ENCODE data around the gene HADHA. TPM values are rescaled to one million over a fixed set of nuclear protein-coding genes. Genes with fewer than 3 reads are reported as not detected.
A peak's percentile ranks its signal among the peaks of the same experiment; 100 is the strongest.
"Not testable (repeated sequence)": the region's sequence is repeated elsewhere in the genome, so short reads cannot be mapped to it uniquely, and the experiment has no call there.

HADHA gene
- total RNA-seq, 2 experiments from 2014 or later: 104 to 113 TPM

DNA sequence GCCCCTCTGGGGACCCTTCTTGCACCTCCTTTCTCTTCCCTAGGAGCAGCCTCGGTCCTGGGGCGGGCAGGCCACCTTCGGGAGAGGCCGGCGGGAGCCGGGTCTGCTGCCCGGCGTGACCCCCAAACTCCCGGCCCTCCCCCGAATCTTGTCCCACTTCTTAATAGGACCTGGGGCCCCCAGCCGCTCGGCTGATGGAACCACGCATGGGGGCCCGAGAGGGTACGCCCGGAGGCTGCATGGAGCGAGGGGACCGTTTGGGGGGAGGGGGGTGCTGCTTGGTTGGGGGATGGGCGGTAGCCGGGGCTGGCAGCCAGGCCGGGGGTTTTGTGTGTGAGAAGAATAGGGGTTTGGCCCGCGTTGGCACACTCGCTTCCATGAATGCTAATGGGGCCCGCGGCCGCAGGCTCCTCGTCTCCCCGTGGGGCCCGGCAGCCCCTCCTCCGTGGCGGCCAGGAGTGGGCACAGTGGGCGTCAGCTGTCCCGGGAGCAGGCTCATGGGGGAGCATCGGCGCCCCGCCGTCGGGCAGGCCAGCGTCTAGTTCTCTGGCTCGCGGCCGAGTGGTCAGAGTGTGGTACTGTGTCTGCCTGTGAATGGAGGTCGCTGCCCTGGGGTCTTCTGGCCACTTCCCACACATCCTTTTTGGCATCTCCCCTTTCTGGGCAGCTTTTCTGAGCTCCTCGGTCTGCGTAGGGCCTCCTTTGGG lies 70.5 kb downstream of the HADHA start:
- POLR2A ChIA-PET: interaction anchor here (1.4 kb wide), 1 partner anchor 10 kb away, joined by 3 read pairs; no protein-coding TSS in a partner anchor
- ATAC-seq (ENCODE audit: low read depth): no peak
- DNase-seq: no peak
- Mint-ChIP-seq H3K36me3 (peaks cover 1% of the 10 kb centered on the region), H3K27ac (no peak overlapping the region), H3K27me3 (peaks cover 40% of the 10 kb centered on the region), H3K4me1 (peaks cover 7% of the 10 kb centered on the region), H3K4me3 (peak overlapping the region; percentile 59), H3K9me3 (no peaks in the 10 kb centered on the region)

DNA sequence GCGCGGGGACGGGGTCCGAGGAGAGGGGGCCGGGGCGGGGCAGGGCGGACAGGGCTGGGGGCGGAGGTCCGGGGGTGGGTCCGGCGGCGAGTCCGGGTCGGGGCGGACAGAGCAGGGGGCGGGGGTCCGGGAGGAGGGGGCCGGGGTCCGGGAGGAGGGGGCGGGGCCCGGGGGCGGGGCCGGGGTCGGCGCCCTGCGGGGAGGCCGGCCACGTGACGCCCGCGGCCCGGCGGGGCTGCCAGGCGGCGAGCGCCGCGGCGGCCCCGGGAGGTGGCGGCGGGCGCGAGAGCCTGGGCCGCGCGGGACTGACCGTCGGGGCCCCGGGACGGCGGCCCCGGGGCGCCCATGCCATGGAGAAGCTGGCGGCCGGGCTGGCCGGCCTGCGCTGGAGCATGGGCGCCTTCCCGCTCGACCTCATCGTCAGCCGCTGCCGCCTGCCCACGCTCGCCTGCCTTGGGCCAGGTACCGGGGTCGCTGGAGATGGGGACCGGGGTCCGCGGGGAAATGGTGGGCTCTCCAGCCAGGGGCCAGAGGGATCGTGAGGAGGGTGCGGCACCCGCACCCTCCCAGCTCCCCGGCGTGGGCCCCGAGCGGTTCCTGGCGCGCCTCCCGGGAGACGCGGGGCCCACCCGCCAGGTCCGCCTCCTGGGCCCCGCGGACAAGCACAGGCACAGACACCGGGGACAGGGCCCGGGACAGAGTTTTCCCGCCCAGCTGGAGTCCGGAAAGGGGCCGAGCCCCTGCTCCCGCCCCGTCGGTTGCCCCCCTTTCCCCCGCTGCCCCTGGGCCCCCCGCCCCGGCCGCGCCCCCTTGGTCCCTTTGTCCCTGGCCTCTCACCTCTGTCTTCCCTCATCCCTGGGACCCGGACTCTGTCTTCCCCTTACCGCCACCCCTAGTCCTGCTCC lies 71.3 kb downstream of the HADHA start, which contains the start of gene GAREM2:
TSS of gene GAREM2 (plus strand) at position 218 of the 905 bp plus-strand sequence. CDS start at position 351, 133 bp downstream.
- H3K27me3 Mint-ChIP-seq: peaks cover 41% of the 10 kb centered on the region
- ATAC-seq (ENCODE audit: low read depth) (peak; percentile 31), DNase-seq (peak; percentile 37)
- peaks cover 7% of the 10 kb centered on the region for H3K4me1 Mint-ChIP-seq
- H3K36me3 Mint-ChIP-seq: peaks cover 1% of the 10 kb centered on the region
- peak within 1 kb of the TSS; percentile 82 for H3K4me3 Mint-ChIP-seq
- H3K9me3 Mint-ChIP-seq: no peaks in the 10 kb centered on the region
- H3K27ac Mint-ChIP-seq: no peak within 1 kb of the TSS
- POLR2A ChIA-PET: no interaction called here

DNA sequence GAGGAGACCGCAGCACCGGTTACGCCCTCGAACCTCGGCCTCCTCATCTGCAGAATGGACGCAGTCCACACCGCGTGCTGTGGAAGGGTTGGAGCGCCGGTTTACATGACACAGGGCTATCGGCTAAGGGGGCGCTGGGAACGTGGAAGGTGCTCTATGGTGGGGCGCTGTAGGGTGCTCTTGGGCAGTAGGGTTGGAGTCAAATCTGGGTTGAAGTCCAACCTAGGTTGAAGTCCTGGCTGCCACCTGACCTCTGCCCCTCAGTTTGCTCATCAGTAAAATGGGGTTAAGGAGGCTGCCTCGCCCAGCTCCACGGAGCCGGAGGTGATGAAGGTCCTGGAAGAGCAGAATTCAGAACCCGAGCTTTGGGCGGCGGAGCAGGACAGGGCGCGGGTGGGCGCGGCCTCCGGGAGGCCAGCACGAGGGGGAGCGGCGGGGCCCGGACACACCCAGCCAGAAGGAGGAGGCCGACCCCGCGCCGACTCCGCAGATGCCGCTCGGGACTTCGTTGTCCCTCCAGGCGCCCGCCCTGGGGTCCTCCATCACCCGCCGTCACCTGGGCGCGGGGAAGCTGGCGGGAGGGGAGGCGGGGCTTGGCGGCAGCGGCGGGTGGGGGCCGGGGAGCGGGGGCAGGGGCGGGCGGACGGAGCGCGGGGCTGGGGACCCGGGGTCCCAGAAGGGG lies 72.1 kb downstream of the HADHA start:
- ATAC-seq (ENCODE audit: low read depth): no peak
- Mint-ChIP-seq H3K36me3 (peaks cover 1% of the 10 kb centered on the region), H3K4me1 (peaks cover 7% of the 10 kb centered on the region), H3K4me3 (peak overlapping the region; percentile 82), H3K27ac (no peak overlapping the region), H3K9me3 (no peaks in the 10 kb centered on the region), H3K27me3 (peaks cover 41% of the 10 kb centered on the region)
- no peak for DNase-seq
- POLR2A ChIA-PET: no interaction called here

DNA sequence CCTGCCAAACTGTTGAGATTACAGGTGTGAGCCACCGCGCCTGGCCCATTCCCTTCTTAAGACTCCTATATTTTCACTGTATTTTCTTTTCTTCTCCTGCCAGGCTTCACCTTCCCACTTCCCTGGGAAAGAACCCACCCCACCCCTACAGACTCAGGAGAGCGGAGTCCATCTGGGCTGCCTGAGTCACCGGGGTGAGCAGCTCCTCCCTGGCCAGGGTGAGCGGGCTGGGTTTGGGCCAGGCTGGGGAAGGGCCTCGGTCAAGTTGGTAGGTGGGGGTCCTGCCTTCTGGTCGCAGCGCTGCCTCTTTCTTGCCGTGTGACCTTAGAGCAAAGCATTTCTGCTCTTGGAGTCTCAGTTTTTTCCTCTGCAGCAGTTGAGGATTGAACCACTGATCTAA lies 73.6 kb downstream of the HADHA start:
- no peak for DNase-seq
- peaks cover 7% of the 10 kb centered on the region for H3K4me1 Mint-ChIP-seq
- peaks cover 41% of the 10 kb centered on the region for H3K27me3 Mint-ChIP-seq
- H3K27ac Mint-ChIP-seq: no peak overlapping the region
- H3K9me3 Mint-ChIP-seq: no peaks in the 10 kb centered on the region
- no peak for ATAC-seq (ENCODE audit: low read depth)
- no peak overlapping the region for H3K4me3 Mint-ChIP-seq
- POLR2A ChIA-PET: no interaction called here
- peaks cover 1% of the 10 kb centered on the region for H3K36me3 Mint-ChIP-seq

DNA sequence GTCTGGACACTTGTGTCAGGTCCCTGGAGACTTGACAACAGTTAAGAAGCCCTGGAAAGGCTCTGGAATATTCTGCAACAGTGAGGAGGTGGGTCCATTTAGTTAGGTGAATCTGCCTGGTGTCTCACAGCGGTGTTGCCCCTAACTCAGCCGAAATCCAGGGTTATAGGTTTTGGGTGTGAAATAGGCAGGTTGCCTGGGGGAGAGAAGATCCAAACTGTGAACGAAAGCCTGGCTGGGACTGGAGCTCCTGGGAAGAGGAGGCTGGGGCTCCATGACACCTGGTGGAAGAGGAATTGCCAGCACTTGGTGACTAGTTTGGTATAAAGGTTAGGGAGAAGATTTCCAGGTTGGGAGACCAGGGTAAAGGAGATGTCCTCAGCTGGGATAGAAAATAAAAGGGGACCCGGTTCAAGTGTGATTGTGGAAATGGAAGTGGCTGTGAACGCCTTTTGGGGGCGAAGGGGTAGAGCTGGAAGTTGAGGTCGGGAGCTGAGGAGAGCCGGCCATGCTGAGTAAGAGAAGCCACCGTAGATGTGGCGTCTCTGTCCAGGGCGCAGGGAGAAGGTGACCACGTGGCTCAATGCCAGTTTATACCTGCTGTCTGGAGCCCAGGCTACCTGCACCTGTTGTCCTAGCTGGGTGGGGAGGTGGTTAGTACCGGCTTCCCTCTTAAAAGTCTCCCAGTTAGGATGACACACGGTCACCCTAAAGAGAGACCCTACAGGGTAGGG lies 74.6 kb downstream of the HADHA start:
- DNase-seq (no peak), ATAC-seq (ENCODE audit: low read depth) (no peak)
- POLR2A ChIA-PET: no interaction called here
- peaks cover 1% of the 10 kb centered on the region for H3K36me3 Mint-ChIP-seq
- no peaks in the 10 kb centered on the region for H3K9me3 Mint-ChIP-seq
- H3K27me3 Mint-ChIP-seq: peaks cover 37% of the 10 kb centered on the region
- H3K4me3 Mint-ChIP-seq: no peak overlapping the region
- no peak overlapping the region for H3K27ac Mint-ChIP-seq
- H3K4me1 Mint-ChIP-seq: peaks cover 7% of the 10 kb centered on the region

DNA sequence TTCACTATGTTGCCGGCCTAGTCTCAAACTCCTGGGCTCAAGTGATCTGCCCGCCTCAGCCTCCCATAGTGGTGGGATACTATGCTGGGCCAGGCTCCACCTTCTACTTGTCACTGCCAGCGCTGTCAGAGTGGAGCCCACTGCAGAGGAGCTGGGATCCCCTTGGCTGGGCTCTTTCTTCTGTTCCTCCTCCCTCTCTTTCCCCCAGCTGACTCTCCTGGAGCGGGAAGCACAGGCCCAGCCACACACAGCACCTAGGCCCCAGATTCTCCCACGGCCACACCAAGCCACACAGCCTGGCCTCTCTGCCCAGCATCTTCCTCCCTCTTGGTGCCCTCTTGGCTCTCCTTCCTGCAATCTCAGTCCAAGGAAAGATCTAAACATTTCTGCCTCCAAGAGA lies 75.2 kb downstream of the HADHA start:
- ATAC-seq (ENCODE audit: low read depth) (no peak), DNase-seq (no peak)
- peaks cover 31% of the 10 kb centered on the region for H3K27me3 Mint-ChIP-seq
- POLR2A ChIA-PET: interaction anchor here (0.9 kb wide), 1 partner anchor 16 kb away, joined by 3 read pairs; no protein-coding TSS in a partner anchor
- H3K9me3 Mint-ChIP-seq: no peaks in the 10 kb centered on the region
- peaks cover 1% of the 10 kb centered on the region for H3K36me3 Mint-ChIP-seq
- no peak overlapping the region for H3K27ac Mint-ChIP-seq
- H3K4me1 Mint-ChIP-seq: peaks cover 7% of the 10 kb centered on the region
- no peak overlapping the region for H3K4me3 Mint-ChIP-seq

DNA sequence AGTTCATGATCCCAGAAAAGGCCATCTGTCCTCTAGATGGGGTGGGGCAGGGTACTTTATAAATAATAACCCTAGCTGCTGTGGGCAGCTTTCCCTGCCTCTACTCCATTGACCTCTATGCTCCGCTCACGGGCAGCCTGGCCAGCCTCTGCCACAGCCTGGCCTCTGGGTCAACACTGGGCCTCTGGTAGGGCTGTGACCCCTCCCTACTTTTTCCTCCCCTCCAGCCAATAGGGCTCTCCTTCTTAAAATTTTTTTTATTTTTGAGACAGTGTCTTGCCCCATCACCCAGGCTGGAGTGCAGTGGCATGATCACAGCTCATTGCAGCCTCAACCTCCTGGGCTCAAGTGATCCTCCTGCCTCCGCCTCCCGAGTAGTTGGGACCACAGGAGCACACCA lies 75.6 kb downstream of the HADHA start:
- Mint-ChIP-seq H3K27ac (no peak overlapping the region), H3K4me1 (peaks cover 7% of the 10 kb centered on the region), H3K36me3 (peaks cover 1% of the 10 kb centered on the region), H3K4me3 (no peak overlapping the region), H3K27me3 (peaks cover 31% of the 10 kb centered on the region), H3K9me3 (no peaks in the 10 kb centered on the region)
- POLR2A ChIA-PET: interaction anchor here (0.9 kb wide), 1 partner anchor 16 kb away, joined by 3 read pairs; no protein-coding TSS in a partner anchor
- DNase-seq (no peak), ATAC-seq (ENCODE audit: low read depth) (no peak)

DNA sequence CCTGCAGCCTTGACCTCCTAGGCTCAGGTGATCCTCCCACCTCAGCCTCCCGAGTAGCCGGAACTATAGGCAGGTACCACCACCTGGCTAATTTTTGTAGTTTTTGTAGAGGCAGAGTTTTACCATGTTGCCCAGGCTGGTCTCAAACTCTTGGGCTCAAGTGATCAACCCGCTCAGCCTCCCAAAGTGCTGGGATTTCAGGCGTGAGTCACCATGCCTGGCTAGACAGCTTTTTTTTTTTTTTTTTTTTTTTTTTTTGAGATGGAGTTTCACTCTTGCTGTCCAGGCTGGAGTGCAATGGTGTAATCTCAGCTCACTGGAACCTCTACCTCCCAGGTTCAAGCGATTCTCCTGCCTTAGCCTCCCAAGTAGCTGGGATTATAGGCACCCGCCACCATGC lies 77.9 kb downstream of the HADHA start:
- not testable (repeated sequence) for H3K27ac Mint-ChIP-seq; H3K9me3 Mint-ChIP-seq; H3K36me3 Mint-ChIP-seq; DNase-seq; H3K4me3 Mint-ChIP-seq; H3K4me1 Mint-ChIP-seq; ATAC-seq (ENCODE audit: low read depth)
- H3K27me3 Mint-ChIP-seq: peaks cover 21% of the 10 kb centered on the region
- POLR2A ChIA-PET: interaction anchor here (0.7 kb wide), 1 partner anchor 10 kb away, joined by 3 read pairs; no protein-coding TSS in a partner anchor

DNA sequence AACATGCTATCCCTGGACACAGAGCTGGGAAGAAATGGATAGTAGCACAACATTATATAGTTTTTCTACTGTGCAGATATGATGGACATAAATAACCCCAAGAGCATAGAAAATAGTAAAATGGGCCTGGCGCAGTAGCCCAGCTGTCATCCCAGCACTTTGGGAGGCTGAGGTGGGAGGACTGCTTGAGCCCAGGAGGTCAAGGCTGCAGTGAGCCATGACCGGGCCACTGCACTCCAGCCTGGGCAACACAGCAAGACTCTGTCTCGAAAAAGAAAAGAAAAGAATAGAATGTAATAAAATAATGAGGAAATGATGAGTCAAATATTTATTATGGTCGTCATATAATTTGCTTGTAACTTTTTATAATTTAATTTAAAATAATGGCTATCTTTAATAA lies 79.0 kb downstream of the HADHA start:
- Mint-ChIP-seq H3K9me3 (no peaks in the 10 kb centered on the region), H3K27me3 (peaks cover 15% of the 10 kb centered on the region), H3K36me3 (no peaks in the 10 kb centered on the region), H3K27ac (no peak overlapping the region), H3K4me1 (no peaks in the 10 kb centered on the region), H3K4me3 (no peak overlapping the region)
- no peak for DNase-seq
- POLR2A ChIA-PET: no interaction called here
- ATAC-seq (ENCODE audit: low read depth): no peak

DNA sequence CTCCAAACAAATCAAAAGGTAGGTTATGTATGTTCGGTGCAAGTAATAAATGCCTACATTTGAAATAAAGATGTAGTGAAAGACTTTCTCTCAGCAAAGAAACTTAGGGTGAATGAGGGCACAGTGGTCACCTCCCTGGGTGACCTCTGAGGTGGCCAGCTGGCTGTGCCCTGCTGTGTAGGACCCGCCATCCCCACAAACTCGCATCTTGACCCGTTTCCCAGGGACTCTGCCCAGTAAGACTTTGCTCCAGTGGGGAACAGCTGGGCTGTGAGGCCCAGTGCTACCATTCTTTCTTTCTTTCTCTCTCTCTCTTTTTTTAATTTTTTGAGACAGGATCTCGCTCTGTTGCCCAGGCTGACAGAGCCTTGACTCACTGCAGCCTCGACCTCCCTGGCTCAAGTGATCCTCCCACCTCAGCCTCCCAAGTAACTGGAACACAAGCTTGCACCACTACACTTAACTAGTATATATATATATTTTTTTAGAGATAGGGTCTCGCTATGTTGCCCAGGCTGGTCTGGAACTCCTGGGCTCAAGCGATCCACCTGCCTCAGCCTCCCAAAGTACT lies 79.7 kb downstream of the HADHA start:
- POLR2A ChIA-PET: no interaction called here
- no peaks in the 10 kb centered on the region for H3K36me3 Mint-ChIP-seq
- DNase-seq (no peak), ATAC-seq (ENCODE audit: low read depth) (no peak)
- peaks cover 12% of the 10 kb centered on the region for H3K27me3 Mint-ChIP-seq
- H3K4me3 Mint-ChIP-seq: no peak overlapping the region
- no peaks in the 10 kb centered on the region for H3K9me3 Mint-ChIP-seq
- H3K27ac Mint-ChIP-seq: no peak overlapping the region
- no peaks in the 10 kb centered on the region for H3K4me1 Mint-ChIP-seq

DNA sequence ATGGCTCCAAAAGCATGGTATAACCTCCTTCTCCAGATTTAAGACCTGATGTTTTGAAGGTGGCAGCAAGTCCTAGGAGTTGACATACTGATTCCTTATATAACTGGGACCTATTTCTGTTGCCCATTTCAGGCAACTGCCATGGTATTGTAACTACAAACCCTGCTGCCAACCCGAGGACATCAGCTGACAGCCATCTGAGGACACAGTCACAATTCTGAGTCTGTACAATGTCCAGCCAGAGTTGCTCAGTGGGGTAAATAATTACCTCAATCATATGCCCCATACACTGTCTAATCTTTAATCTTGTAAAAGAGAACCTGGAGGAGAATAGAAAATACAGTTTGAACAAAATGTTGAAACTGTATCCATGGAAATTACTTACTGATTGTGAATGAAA lies 80.2 kb downstream of the HADHA start:
- Mint-ChIP-seq H3K4me3 (no peak overlapping the region), H3K27me3 (peaks cover 8% of the 10 kb centered on the region), H3K36me3 (no peaks in the 10 kb centered on the region), H3K27ac (no peak overlapping the region), H3K4me1 (no peaks in the 10 kb centered on the region), H3K9me3 (no peaks in the 10 kb centered on the region)
- POLR2A ChIA-PET: no interaction called here
- no peak for DNase-seq
- no peak for ATAC-seq (ENCODE audit: low read depth)

DNA sequence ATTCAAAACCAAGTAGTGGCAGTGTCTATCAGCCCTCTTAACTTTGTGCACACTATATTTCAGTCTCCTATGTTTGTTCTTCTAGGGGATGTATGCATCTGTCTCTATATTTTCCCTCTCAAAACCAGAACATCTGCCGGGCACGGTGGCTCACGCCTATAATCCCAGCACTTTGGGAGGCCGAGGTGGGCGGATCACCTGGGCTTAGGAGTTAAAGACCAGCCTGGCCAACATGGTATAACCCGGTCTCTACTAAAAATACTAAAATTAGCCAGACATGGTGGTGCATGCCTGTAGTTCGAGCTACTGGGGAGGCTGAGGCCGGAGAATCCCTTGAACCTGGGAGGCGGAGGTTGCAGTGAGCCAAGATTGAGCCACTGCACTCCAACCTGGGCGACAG lies 81.5 kb downstream of the HADHA start:
- POLR2A ChIA-PET: no interaction called here
- Mint-ChIP-seq H3K27ac (no peak overlapping the region), H3K4me1 (no peaks in the 10 kb centered on the region), H3K27me3 (peaks cover 5% of the 10 kb centered on the region), H3K4me3 (no peak overlapping the region), H3K36me3 (no peaks in the 10 kb centered on the region), H3K9me3 (no peaks in the 10 kb centered on the region)
- no peak for DNase-seq
- ATAC-seq (ENCODE audit: low read depth): no peak

Measured in activated naive CD8-positive, alpha-beta T cell treated with anti-CD3 and anti-CD28 coated beads, Interleukin-2, amount 10 ng/mL, durations not matched to agents 7 days and 5 days (primary cell).